GM03348 (cell line): ENCODE data around the gene FCRL6.

Experiments
- DNase-seq: peaks from one replicate; pipeline ENCODE4 v3.0.0; 2012; ENCODE audit warnings: low spot score

FCRL6 gene

DNA sequence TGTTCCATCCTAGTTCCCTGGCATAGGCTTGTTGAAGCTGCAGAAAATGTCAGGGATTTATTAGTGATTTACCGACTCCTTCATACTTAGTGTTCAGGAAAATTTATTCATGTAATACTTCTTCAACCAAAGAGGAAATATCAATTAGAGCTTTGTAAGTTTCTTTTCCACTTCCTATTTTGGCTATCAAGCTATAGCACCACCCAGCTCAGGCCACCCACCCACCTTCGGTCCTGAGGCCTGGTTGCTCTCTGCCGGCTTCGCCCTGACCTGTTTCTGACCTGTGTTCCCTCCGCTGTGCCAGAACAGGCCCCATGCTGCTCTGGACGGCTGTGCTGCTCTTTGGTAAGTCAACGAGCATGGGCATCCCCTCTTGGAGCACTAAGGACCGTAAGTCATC is at the start of gene FCRL6:
Gene FCRL6, plus strand, starts transcription at position 250 of the 400 bp plus-strand sequence. Its CDS starts 65 bp downstream, at position 315.
- DNase-seq = no peak

DNA sequence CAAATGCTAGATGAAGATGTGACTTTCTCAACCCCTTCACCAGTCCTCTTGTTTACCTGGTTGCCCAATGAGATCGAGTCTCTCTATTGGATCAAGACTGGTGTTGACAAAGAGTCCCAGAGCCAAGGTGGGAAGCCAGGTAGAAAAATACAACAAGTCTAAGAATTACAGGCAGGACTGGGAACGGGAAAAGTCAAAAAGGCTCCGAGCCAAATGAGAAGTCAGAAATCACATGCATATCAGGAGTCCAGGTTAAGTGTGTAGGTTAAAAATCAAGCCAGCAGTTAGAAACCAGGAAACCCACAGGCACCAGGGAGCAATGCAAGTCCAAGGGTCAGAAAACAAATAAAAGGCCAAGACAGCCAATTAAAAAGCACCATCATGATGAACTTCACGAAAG is 48.8 kb upstream of the FCRL6 start:
- no peak for DNase-seq

DNA sequence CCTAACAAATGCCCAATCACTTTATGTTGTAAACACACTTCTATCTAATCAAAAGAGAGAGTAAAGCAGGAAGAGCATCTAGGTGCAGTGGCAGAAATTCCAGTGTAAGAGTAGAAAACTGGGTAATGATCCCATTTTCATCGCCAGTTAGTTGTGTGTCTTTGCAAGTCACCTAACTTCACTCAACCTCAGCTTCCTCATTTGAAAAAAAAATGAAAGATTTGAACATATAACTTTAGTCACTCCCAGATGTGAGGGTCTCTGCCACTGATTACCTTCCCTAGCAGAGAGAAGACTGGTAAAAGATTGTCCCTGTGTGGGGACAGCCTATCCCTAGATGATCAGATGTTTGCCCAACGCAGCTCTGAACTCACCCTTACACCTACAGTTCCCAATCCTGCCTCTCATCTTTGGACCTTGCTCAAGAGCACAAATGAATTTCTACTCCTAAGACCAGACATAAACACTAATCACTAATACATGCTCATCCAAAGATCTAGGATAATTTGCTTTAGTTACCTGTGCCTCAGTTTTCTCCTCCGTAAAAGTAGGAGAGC is 46.6 kb upstream of the FCRL6 start:
- no peak for DNase-seq

DNA sequence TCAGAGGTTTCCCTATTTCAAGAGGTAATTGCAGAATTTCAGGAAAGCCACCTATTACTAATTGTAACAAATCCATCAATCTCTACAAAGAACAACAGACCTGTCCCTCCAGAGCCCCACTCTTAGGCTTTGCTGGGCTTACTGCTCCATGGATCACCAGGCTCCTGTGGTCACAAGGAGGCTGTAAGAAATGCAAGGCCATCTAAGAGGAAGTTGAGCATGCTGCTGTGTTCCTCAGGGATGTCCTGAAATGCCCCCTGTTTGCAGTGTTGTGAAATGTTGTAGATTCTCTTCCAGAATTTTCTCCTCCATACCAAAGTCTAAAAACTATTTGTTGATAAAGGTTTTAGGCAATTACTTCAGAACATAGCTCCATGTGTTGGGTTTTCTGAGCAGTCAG is 45.8 kb upstream of the FCRL6 start:
- DNase-seq = peak; percentile 5

DNA sequence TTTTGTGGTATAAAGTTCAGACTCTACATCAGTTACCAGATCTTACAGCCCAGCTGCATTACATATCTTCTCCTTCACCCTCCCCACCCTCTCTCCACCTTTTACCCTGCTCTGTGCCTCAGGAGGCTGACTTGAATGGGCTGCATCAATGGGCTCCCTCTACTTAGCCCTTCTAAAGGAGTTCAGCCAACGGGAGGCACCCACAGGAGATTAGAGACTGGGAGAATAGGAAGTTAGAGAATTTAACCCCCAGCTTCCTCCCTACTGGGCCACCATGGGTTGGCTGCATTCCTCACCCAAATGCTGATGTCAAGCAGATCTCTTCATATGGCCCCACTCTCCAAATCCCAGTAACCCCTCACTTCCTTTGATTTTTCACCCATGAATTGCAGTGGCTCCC is 38.5 kb upstream of the FCRL6 start:
- DNase-seq = no peak

GRCh38 chr1:159765806-159766205 is 36.4 kb upstream of the FCRL6 start:
- DNase-seq = no peak

GRCh38 chr1:159771127-159771895 is 30.8 kb upstream of the FCRL6 start:
- DNase-seq = no peak

GRCh38 chr1:159774465-159774864 is 27.7 kb upstream of the FCRL6 start:
- no peak for DNase-seq

GRCh38 chr1:159775716-159776115 is 26.4 kb upstream of the FCRL6 start:
- no peak for DNase-seq

GRCh38 chr1:159778266-159778665 is 23.9 kb upstream of the FCRL6 start:
- no peak for DNase-seq

DNA sequence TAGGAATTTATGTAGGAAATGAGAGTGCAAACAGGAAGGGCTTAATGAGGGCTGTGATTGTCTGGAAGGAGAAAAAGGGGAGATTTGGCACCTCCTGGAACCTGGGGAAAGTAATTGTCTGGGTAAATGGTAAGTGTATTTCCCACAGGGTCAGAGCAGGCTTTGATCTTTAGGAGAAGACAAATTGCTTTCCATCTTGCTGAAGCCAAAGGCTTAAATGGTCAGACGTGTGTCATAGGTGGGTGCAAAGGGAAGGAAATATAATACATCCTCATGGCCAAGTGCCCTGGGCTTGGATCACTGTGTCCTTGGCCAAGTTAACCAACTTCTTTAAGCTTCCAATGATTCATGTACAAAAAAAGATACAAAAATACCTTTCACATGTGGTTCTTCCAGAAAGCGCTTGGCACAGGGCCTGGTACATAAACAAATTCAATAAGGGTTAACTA is 22.7 kb upstream of the FCRL6 start:
- no peak for DNase-seq

- peak; percentile 99 for DNase-seq
Observed at GRCh38 chr1:159780583-159781582, 21.3 kb upstream of the FCRL6 start, which contains the start of gene DUSP23. Gene DUSP23 (plus strand): TSS chr1:159780962. CDS start chr1:159781101, 139 bp downstream.

DNA sequence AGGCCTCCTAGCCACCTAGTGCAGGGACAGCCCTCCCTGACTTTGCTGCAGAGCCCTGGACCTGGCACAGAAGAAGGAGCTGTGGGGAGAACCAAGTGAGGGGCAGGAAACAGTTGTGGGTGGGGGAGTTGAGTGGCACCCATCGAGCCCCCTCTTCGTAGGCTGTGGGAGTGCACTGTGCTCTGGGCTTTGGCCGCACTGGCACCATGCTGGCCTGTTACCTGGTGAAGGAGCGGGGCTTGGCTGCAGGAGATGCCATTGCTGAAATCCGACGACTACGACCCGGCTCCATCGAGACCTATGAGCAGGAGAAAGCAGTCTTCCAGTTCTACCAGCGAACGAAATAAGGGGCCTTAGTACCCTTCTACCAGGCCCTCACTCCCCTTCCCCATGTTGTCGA is 20.2 kb upstream of the FCRL6 start:
- no peak for DNase-seq

DNA sequence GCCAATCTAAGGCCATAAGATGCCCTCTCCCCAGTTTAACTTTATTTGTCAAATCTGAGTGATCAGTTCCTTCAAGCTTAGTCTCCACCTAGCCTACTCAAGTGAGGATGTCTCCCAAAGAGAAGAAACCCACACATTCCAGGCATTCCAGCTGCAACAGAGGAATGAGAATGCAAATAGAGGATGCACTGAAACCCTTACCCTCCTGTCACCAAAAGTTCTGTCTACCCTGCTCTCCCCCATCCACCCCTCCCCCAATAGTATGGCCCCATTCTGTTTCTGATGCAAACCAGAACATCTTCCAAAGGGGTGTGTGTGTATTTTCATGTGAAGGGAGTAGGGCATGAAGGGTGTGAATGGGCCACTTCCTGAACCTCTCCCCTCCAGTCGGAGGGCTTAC is 18.4 kb upstream of the FCRL6 start:
- peak; percentile 27 for DNase-seq

- DNase-seq = no peak
Observed at GRCh38 chr1:159786465-159786864, 15.7 kb upstream of the FCRL6 start.

- DNase-seq = no peak
Observed at GRCh38 chr1:159786966-159787365, 15.2 kb upstream of the FCRL6 start.

DNA sequence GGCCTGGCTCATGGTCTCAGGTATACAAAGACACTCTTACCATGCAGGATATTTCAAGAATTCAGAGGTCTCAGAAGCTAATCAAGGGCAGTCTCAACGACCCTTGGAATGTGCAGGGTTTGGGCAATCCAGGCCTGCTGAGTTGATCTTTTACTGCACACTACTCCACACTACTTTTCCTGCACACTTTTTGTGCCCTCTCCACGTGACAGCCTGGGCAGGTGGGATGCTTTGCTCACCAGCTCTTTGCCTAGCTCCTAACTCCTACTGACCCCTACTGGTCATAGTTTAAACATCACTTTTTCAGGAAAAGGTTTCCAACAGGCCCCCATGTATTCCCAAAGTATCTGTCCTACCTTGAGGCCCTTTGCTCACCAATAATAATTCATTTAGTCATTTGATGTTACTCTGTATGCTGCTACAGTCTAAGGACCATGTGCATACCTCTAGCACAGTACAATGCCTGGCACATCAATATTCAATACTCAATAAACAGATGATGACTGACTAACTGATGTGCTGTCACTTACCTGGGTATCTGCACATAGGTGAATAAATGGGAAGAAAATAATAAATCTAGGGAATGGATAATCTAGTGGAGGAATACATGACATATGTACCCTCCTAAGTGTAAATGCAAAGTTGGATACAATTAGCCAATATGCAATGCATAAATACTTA is 11.8 kb upstream of the FCRL6 start:
- peak; percentile 47 for DNase-seq

DNA sequence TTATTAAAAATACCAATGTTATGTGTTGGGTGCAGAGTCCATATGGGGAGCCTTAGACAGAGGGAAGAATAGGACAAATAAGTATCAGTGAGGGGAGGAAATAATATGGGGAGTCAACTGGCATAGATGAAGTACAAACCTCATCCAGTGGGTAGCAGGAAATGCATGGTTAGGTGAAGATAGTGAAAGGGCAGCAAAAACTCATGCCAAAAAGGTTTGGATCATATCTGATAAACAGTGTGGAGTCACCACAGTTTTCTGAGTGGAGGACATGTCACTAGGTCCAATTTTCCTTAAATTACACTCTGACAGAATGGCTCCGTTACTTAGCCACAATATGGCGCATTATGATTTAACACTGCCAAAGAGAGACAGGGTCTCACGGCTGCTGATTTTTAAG is 11.1 kb upstream of the FCRL6 start:
- no peak for DNase-seq

GRCh38 chr1:159791461-159791860 is 10.7 kb upstream of the FCRL6 start:
- DNase-seq = no peak

- DNase-seq = no peak
Observed at GRCh38 chr1:159795534-159795933, 6.6 kb upstream of the FCRL6 start.

- DNase-seq = peak; percentile 84
Observed at GRCh38 chr1:159798893-159799292, 3.3 kb upstream of the FCRL6 start.

GRCh38 chr1:159799446-159799985 is 2.6 kb upstream of the FCRL6 start:
- DNase-seq = no peak
